ENCODE measurements around the gene PLPPR5.

The PLPPR5 gene

GRCh38 chr1:98898940-98899339 lies 105.7 kb downstream of the PLPPR5 start:
- Histone ChIP-seq H3F3A (ENCODE audit: insufficient read depth, low read length) (no peaks in the 10 kb centered on the region), H3K79me2 (ENCODE audit: low read length) (no peaks in the 10 kb centered on the region), H3K9me3 (replicated peaks; ENCODE audit: insufficient read depth, low read length) (no peaks in the 10 kb centered on the region), H3K27me3 (replicated peaks; ENCODE audit: insufficient read depth, low read length) (no peaks in the 10 kb centered on the region), H3K4me1 (ENCODE audit: low read length) (no peaks in the 10 kb centered on the region), H3K4me3 (ENCODE audit: low read length) (no peak overlapping the region), H4K20me1 (ENCODE audit: insufficient read depth, low read length) (no peaks in the 10 kb centered on the region), H3K36me3 (replicated peaks; ENCODE audit: insufficient read depth, low read length) (no peaks in the 10 kb centered on the region), H3K9me2 (replicated peaks; ENCODE audit: insufficient read depth, low read length) (no peaks in the 10 kb centered on the region), H3K9ac (ENCODE audit: low read length) (no peak overlapping the region), H3K27ac (ENCODE audit: low read length) (no peak overlapping the region), H2AFZ (ENCODE audit: low read length) (no peak overlapping the region), H3K4me2 (ENCODE audit: low read depth, low read length) (no peak overlapping the region)
- DNase-seq: peak; percentile 8
- TF ChIP-seq CTCF (IDR thresholded peaks at IDR 0.05; ENCODE audit: low read length): no peak
- TF ChIP-seq EZH2 (optimal IDR thresholded peaks at IDR 0.05; ENCODE audit: low read depth, low read length): no peak
- no peak for TF ChIP-seq EZH2phosphoT487 (IDR thresholded peaks at IDR 0.05; ENCODE audit: low read length)

- Histone ChIP-seq H3K9ac (ENCODE audit: low read length) (no peak overlapping the region), H4K20me1 (ENCODE audit: insufficient read depth, low read length) (no peaks in the 10 kb centered on the region), H3K27ac (ENCODE audit: low read length) (no peak overlapping the region), H3K27me3 (replicated peaks; ENCODE audit: insufficient read depth, low read length) (no peaks in the 10 kb centered on the region), H3K4me3 (ENCODE audit: low read length) (no peak overlapping the region), H3K9me2 (replicated peaks; ENCODE audit: insufficient read depth, low read length) (no peaks in the 10 kb centered on the region), H3K9me3 (replicated peaks; ENCODE audit: insufficient read depth, low read length) (no peaks in the 10 kb centered on the region), H3K36me3 (replicated peaks; ENCODE audit: insufficient read depth, low read length) (no peaks in the 10 kb centered on the region), H3K4me1 (ENCODE audit: low read length) (no peaks in the 10 kb centered on the region), H3K79me2 (ENCODE audit: low read length) (no peaks in the 10 kb centered on the region), H3K4me2 (ENCODE audit: low read depth, low read length) (no peak overlapping the region), H2AFZ (ENCODE audit: low read length) (no peak overlapping the region), H3F3A (ENCODE audit: insufficient read depth, low read length) (no peaks in the 10 kb centered on the region)
- DNase-seq: no peak
- TF ChIP-seq EZH2 (optimal IDR thresholded peaks at IDR 0.05; ENCODE audit: low read depth, low read length) (no peak), CTCF (IDR thresholded peaks at IDR 0.05; ENCODE audit: low read length) (no peak), EZH2phosphoT487 (IDR thresholded peaks at IDR 0.05; ENCODE audit: low read length) (no peak)
Measured at GRCh38 chr1:98897479-98897878, 107.2 kb downstream of the PLPPR5 start.

GRCh38 chr1:98896711-98897445 lies 107.8 kb downstream of the PLPPR5 start:
- no peak for DNase-seq
- no peaks in the 10 kb centered on the region for H3K4me1 ChIP-seq (ENCODE audit: low read length)
- H3K27ac ChIP-seq (ENCODE audit: low read length): no peak overlapping the region
- H3K36me3 ChIP-seq (replicated peaks; ENCODE audit: insufficient read depth, low read length): no peaks in the 10 kb centered on the region
- no peak overlapping the region for H3K9ac ChIP-seq (ENCODE audit: low read length)
- no peak for TF ChIP-seq EZH2phosphoT487 (IDR thresholded peaks at IDR 0.05; ENCODE audit: low read length)
- TF ChIP-seq CTCF (IDR thresholded peaks at IDR 0.05; ENCODE audit: low read length): no peak
- no peak for TF ChIP-seq EZH2 (optimal IDR thresholded peaks at IDR 0.05; ENCODE audit: low read depth, low read length)
- H3F3A ChIP-seq (ENCODE audit: insufficient read depth, low read length): no peaks in the 10 kb centered on the region
- no peaks in the 10 kb centered on the region for H3K9me3 ChIP-seq (replicated peaks; ENCODE audit: insufficient read depth, low read length)
- no peaks in the 10 kb centered on the region for H3K9me2 ChIP-seq (replicated peaks; ENCODE audit: insufficient read depth, low read length)
- H2AFZ ChIP-seq (ENCODE audit: low read length): no peak overlapping the region
- H3K4me3 ChIP-seq (ENCODE audit: low read length): no peak overlapping the region
- no peaks in the 10 kb centered on the region for H3K27me3 ChIP-seq (replicated peaks; ENCODE audit: insufficient read depth, low read length)
- H4K20me1 ChIP-seq (ENCODE audit: insufficient read depth, low read length): no peaks in the 10 kb centered on the region
- no peaks in the 10 kb centered on the region for H3K79me2 ChIP-seq (ENCODE audit: low read length)
- H3K4me2 ChIP-seq (ENCODE audit: low read depth, low read length): no peak overlapping the region
